NB4 (cell line): ENCODE measurements around the gene RPS6KL1.

Experiments
- DNase-seq: peaks from one replicate; pipeline ENCODE4 v3.0.0; 2010; ENCODE audit warnings: low read depth
- H3K4me3 ChIP-seq: one replicate; pipeline ENCODE4 v1.5.1; 2011; ENCODE audit warnings: mild to moderate bottlenecking, low read depth, low read length, moderate library complexity
- MYC ChIP-seq: IDR thresholded peaks from 2 replicates; pipeline ENCODE4 v1.6.1; 2011; ENCODE audit warnings: low read depth, low read length
- POLR2A ChIP-seq: IDR thresholded peaks from 2 replicates; pipeline ENCODE4 v1.6.1; 2011; ENCODE audit warnings: mild to moderate bottlenecking; ENCODE audit not compliant: insufficient read length; ENCODE audit errors: extremely low read depth
- TF ChIP-seq, protein P1 (sequence below): IDR thresholded peaks from one replicate; pipeline ENCODE4 v1.5.1; 2012; ENCODE audit warnings: low read depth, low read length
- TF ChIP-seq, protein P2 (sequence below): IDR thresholded peaks from 2 replicates; pipeline ENCODE4 v1.6.1; 2011; ENCODE audit warnings: low read depth, low read length

Gene RPS6KL1

DNA sequence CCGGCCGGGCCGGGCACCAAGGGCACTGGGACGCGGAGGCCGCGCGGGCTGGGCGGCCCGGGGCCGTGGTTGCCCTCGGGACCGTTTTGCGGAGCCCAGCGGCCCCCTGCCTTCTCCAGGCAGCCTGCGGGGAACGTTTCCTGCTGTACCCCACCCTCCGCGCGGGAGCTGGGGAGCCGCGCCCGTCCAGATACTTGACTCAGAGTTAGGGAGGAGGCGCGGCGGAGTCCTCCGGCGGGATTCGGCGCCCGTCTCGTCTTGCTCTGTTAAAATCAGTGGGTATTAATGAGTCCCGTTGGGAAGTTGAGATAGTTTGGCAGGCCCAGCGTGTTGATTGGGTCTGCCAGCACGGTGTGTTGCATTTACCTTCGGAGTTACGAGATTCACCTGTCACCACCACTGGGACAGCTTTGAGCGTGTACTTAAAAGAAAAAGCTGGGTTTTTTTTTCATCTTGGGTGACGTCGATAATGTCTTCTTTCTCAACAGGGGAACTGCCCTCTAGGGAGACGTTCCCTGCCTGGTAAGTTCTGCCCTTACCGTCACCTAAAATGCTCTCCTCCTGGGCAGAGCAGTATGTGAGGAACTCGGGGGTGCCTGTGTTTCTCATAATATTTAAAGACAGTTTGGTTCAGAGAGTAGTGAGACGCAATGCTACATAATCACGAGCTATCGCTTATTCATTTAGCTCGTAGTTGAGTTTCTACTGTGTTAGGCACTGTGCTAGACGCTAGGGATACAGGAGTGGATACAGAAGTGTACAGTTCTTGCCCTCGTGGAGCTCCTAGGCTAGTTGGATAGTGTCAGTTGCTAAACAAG, 40.7 kb downstream of the RPS6KL1 start:
- peak; percentile 72 for DNase-seq
- H3K4me3 ChIP-seq: peak overlapping the region; percentile 96
- TF ChIP-seq POLR2A: no peak
- TF ChIP-seq MYC: no peak
- TF ChIP-seq, protein P1, sequence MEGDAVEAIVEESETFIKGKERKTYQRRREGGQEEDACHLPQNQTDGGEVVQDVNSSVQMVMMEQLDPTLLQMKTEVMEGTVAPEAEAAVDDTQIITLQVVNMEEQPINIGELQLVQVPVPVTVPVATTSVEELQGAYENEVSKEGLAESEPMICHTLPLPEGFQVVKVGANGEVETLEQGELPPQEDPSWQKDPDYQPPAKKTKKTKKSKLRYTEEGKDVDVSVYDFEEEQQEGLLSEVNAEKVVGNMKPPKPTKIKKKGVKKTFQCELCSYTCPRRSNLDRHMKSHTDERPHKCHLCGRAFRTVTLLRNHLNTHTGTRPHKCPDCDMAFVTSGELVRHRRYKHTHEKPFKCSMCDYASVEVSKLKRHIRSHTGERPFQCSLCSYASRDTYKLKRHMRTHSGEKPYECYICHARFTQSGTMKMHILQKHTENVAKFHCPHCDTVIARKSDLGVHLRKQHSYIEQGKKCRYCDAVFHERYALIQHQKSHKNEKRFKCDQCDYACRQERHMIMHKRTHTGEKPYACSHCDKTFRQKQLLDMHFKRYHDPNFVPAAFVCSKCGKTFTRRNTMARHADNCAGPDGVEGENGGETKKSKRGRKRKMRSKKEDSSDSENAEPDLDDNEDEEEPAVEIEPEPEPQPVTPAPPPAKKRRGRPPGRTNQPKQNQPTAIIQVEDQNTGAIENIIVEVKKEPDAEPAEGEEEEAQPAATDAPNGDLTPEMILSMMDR: no peak
- TF ChIP-seq, protein P2, sequence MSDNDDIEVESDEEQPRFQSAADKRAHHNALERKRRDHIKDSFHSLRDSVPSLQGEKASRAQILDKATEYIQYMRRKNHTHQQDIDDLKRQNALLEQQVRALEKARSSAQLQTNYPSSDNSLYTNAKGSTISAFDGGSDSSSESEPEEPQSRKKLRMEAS: no peak

DNA sequence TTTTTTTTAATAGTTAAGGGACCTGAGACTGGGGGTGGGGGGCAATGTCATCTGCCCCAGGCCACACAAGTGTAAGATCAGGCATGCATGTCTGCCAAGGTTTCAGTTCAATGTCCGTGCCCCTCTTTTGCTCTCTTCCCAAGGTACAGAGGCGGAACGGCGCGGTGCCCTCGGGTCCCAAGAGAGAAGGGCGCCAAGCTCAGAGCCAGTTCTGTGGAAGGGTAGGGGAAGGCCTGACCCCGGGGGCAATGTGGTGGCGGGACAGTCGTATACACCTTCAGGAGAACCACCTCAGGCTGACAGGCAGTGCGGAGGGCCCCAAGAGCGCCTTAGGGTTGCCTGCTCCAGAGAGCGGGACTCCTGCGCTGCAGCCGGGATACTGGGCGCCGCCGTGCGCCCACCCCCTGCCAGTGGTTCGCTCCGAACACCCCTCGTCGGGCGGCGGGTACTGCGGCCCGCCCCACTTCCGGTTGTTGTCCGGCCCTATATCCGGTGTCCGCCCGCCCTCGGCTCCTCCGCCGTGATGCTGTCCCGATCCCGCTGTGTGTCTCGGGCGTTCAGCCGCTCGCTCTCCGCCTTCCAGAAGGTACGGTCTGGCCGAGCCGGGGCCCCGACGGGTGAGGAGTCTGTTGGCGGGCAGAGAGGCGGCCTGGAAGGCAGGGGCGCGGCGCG, 41.5 kb downstream of the RPS6KL1 start, which contains the start of gene DLST:
Gene DLST (plus strand): TSS at position 486 of the 672 bp plus-strand sequence. CDS start 38 bp downstream, at position 524.
- peak within 1 kb of the TSS; percentile 96 for H3K4me3 ChIP-seq
- TF ChIP-seq MYC (peak; percentile 64), POLR2A (peak; percentile 86)
- TF ChIP-seq, protein P1: no peak
- DNase-seq: peak; percentile 92

DNA sequence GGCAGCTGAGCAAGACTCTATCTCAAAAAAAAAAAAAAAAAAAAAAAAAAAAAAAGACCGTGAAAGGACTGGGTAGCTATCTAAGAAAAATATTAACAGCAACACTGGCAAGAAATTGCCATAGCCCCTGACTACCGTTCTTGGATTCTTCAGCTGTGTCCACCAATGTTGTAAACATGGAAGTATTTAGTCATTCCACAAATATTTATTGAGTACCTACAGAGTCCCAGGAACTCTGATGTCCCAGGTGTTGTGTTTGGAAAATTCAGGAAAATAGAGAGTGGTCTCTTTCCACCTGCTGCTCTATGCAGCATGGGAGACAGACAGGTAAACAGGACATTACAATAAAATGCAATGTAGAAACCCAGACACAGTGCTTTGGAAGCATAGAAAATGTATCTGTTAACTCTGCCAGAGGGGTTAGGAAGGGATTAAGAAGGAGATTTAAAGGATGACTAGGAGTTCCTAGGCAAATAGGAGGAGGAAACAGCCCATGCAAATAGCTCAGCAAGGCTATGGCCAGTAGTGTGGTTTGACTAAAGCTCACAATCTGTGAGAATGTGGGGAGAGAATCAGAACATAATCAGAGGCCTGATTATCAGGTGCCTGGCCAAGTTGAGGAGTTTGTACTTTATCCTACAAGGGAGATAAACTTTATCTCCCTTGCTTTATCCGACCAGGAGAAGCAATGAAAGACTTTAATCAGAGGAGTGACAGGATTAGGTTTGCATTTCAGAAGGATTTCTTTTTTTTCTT, 43.5 kb downstream of the RPS6KL1 start:
- TF ChIP-seq, protein P2: no peak
- TF ChIP-seq POLR2A: no peak
- TF ChIP-seq, protein P1: no peak
- no peak for TF ChIP-seq MYC
- DNase-seq: no peak
- no peak overlapping the region for H3K4me3 ChIP-seq

DNA sequence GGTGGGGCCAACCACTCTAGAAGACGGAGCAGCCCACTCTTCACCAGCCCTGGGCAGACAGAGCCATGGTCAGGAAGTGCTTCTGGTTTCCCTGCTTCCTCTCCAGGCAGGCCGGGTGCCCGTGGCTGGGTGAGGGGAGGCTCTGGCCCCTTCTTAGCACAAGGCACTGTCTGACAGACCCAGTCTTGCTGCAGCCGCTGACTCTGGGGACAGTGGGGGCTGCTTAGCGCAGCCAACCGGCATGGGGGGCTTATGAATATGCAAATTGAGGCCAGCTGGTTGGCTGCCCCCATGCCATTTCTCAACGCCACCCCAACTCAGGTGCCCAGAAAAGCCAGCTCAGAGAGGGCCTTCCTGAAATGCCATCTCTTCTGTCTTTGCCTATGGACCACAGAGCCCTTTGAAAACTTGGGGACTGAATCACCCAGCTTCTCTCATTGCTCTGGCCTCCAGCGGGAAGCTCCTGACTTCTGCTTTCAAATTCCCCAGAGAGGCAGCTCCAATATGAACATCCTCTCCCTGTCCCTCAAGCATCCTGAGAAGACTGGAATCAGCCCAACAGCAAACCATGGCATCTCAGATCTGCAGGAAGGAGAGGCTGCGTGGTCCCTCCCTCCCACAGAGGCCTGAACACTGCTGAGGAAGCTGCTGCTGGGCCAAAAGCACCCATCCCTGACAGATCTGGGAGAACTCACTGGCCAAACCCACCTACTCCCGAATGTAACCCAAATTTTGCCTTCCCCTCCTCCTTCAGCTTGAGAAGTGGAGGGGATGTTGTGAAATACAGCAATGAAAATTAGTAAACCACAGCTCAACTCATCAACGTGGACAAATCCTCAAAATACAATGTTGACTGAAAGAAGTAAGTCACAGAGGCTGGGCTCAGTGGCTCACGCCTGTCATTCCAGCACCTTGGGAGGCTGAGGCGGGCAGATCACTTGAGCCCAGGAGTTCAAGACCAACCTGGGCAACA, 46.8 kb downstream of the RPS6KL1 start, which contains the start of gene PROX2:
Gene PROX2 (minus strand): TSS at position 205 of the 973 bp plus-strand sequence. CDS start 12,311 bp downstream, outside the sequence.
- DNase-seq: peak; percentile 85
- TF ChIP-seq, protein P1: no peak
- H3K4me3 ChIP-seq: peak within 1 kb of the TSS; percentile 28

DNA sequence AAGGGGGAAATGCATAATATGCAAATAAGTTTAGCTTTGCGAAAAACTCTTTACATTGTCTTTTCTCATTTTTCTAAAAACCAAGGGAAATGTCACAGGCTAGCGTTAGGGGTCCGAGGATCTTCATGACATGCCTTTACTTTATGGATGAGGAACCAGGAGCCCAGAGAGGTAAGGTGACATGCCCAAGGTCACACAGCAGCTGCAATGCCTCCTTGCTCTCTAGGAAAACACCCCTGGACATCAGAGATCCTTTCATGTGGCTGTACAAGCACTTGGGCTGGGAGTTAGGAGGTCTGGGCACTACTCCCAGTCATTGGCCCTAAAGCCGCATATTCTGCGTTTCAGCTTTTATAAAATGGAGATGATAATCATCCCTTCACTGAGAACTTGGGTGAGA, 47.9 kb downstream of the RPS6KL1 start:
- DNase-seq: no peak
- TF ChIP-seq, protein P2: no peak
- TF ChIP-seq, protein P1: no peak
- no peak for TF ChIP-seq POLR2A
- TF ChIP-seq MYC: no peak

More for the DNA sequence above, 47.9 kb downstream of the RPS6KL1 start:
- no peak overlapping the region for H3K4me3 ChIP-seq
